Measurements from ENCODE around the gene DAB1.

The DAB1 gene

DNA sequence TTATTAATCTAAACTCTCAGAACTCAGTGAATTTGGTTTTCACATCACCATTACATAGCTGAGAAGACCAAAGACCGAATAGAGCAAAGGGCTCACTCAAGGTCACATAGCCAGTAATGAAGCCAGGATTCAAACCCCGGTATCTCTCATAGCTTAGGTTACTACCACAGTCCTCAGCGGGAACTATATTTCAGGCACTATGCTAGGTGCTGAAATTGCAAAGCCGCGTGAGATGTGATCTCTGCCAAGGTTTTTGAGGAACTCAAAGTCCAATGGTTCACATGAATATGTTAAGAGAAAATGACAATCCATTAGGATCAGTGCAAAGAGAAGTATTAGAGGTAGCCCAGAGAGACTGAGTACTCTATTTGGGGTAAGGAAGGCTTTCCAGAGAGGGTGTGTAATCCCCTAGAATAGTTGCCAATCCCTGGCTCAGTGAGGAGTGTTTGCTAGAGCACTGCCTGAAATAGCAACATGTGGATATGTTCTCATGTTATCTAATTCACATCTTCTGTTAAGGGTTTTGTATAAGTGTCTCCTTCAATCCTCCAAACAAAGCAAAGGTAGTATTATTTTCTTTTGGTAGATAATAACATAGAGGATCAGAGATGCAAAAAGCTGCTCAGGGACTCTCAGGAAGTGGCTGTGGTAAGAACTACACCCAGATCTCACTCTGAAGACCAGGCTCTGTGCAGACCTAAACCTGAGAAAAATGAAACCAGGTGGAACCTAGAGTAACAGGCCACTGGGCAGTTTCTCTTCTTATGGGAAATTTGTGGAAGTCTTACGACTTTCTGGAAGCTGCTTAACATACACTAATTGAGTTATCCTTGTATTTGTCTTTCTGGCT is 365.0 kb downstream of the DAB1 start:
- no peak for DNase-seq (ENCODE audit: low read depth)
- TF ChIP-seq, protein P1, sequence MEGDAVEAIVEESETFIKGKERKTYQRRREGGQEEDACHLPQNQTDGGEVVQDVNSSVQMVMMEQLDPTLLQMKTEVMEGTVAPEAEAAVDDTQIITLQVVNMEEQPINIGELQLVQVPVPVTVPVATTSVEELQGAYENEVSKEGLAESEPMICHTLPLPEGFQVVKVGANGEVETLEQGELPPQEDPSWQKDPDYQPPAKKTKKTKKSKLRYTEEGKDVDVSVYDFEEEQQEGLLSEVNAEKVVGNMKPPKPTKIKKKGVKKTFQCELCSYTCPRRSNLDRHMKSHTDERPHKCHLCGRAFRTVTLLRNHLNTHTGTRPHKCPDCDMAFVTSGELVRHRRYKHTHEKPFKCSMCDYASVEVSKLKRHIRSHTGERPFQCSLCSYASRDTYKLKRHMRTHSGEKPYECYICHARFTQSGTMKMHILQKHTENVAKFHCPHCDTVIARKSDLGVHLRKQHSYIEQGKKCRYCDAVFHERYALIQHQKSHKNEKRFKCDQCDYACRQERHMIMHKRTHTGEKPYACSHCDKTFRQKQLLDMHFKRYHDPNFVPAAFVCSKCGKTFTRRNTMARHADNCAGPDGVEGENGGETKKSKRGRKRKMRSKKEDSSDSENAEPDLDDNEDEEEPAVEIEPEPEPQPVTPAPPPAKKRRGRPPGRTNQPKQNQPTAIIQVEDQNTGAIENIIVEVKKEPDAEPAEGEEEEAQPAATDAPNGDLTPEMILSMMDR (conservative IDR thresholded peaks at IDR 0.05; ENCODE audit: control insufficient read depth, insufficient read depth, low read depth, low read length), result no peak
- H3K4me3 ChIP-seq (ENCODE audit: control insufficient read depth, low read depth, low read length), result no peak overlapping the region

DNA sequence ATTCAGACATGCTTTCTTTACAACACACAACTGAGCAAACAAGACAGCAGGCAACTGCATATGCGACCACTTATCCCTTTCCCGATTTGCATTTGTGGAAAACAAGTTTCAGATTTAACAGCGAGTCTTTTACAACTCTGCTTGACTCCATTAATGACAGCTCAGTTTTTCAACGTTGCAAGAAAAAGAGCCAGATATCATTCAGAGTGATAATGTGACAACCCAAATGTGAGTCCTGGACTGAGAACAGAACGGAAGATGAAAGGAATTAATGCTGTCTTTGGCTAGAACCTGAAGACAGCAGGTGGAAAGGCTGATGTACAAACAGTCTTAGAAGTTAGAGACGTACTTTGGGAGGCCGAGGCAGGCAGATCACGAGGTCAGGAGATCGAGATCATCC is 375.0 kb downstream of the DAB1 start:
- no peak overlapping the region for H3K4me3 ChIP-seq (ENCODE audit: control insufficient read depth, low read depth, low read length)
- TF ChIP-seq, protein P1 (conservative IDR thresholded peaks at IDR 0.05; ENCODE audit: control insufficient read depth, insufficient read depth, low read depth, low read length), result no peak
- no peak for DNase-seq (ENCODE audit: low read depth)

DNA sequence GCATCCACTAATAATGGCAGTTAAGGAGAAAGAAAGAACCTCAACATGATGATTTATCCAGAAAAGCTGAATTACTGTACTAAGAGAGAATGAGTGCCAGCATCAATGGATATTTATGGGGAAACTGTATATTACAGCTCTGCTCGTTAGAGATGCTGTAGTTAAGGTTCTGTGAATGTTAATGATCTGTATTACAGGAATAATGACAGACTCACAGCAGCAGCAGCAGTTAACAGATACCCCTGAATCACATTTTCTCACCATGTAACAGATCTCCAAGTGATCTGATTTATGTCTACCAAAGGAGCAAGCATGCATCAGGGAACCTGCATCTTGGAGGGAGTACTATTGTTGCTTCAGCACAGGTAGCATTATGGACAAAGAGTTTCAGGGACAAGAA is 377.4 kb downstream of the DAB1 start:
- DNase-seq (ENCODE audit: low read depth), result no peak
- no peak overlapping the region for H3K4me3 ChIP-seq (ENCODE audit: control insufficient read depth, low read depth, low read length)
- TF ChIP-seq, protein P1 (conservative IDR thresholded peaks at IDR 0.05; ENCODE audit: control insufficient read depth, insufficient read depth, low read depth, low read length), result no peak

DNA sequence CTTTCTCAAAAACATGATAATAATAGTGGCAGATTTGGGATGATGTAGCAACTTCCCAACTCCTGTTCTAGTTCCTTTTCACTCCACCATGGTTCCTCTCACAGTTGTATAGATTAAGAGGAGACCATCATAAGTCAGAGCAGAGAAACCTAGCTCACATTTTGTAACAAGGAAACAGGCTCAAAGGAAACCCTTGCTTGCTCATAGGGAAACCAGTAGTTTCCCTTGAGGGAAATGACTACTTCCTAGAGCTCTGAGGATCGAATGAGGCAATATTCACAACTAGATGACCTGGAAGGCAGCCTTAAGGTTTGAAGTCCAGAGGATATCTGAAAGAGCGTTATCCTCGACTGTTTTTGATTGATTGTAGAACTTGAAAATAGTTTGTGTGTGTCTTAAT is 382.0 kb downstream of the DAB1 start:
- TF ChIP-seq, protein P1 (conservative IDR thresholded peaks at IDR 0.05; ENCODE audit: control insufficient read depth, insufficient read depth, low read depth, low read length), result no peak
- no peak overlapping the region for H3K4me3 ChIP-seq (ENCODE audit: control insufficient read depth, low read depth, low read length)
- no peak for DNase-seq (ENCODE audit: low read depth)

DNA sequence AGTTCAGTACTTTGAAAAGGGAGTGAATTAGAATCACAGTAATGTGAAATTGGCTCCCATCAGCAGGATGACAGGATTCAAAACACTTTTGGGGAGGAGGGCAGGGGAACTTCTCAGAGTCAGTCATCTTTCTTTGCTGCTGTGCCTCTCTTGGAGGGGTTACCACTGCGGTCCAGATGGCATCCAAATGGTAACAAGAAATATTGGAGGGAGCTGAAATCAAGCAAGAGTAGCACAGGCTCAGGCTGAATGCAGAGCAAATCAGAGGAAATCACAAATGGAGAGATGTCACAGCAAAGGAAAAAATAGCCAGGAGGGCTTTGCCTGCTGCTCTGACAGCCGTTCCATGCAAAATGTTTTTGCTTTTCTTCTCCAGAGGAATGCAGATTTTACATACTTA is 383.0 kb downstream of the DAB1 start:
- no peak for DNase-seq (ENCODE audit: low read depth)
- TF ChIP-seq, protein P1 (conservative IDR thresholded peaks at IDR 0.05; ENCODE audit: control insufficient read depth, insufficient read depth, low read depth, low read length), result no peak
- no peak overlapping the region for H3K4me3 ChIP-seq (ENCODE audit: control insufficient read depth, low read depth, low read length)

DNA sequence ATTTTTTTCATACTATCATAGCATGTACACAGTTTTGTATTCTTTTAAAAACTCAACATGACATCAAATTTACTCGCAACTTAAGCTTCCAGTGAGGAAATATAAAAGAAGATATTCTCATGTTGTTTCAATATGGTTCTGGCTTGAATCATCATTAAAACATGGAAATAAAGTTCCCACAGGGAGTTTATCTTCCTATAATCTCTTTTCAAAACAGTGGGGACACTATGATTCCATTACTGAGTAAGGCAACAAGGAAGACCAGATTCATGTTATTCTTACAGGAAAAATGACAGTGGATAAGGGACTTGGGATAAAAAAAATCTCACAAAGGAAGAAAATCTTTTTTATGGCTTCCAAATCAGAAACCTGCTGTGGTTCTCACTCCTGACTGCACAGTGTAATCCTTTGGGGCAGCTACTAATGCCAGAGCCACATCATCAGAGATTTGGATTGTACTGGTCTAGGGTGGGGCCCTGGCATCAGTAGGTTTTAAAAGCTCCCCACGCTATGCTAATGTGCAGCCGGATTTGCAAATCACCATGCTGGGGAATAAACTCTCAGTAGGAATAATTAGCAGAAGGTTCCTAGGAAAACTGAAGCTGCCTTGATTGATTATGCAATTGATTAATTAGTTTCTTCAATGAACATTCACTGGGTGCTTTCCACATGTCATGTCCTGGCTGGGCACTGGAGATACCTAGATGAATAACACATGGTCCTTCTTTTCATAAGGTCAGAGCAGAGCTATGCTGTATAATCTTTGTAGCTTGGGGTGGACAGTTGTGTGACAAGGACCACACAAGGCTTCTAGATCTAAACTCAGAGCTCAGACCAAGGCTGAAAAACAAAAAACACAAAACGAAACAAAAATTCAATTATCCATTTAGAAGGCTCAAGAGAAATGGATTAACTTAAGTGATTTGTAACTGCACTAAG is 386.9 kb downstream of the DAB1 start:
- TF ChIP-seq, protein P1 (conservative IDR thresholded peaks at IDR 0.05; ENCODE audit: control insufficient read depth, insufficient read depth, low read depth, low read length), result no peak
- no peak for DNase-seq (ENCODE audit: low read depth)
- H3K4me3 ChIP-seq (ENCODE audit: control insufficient read depth, low read depth, low read length), result no peak overlapping the region
